ENCODE results near the gene MYL5. TPM values are rescaled to one million over a fixed set of nuclear protein-coding genes. Genes with fewer than 3 reads are reported as not detected.

MYL5 gene
- total and polyA plus RNA-seq, 2 of the 4 experiments (the other 2 are of a cell fraction) = 9.1 to 16.0 TPM

DNA sequence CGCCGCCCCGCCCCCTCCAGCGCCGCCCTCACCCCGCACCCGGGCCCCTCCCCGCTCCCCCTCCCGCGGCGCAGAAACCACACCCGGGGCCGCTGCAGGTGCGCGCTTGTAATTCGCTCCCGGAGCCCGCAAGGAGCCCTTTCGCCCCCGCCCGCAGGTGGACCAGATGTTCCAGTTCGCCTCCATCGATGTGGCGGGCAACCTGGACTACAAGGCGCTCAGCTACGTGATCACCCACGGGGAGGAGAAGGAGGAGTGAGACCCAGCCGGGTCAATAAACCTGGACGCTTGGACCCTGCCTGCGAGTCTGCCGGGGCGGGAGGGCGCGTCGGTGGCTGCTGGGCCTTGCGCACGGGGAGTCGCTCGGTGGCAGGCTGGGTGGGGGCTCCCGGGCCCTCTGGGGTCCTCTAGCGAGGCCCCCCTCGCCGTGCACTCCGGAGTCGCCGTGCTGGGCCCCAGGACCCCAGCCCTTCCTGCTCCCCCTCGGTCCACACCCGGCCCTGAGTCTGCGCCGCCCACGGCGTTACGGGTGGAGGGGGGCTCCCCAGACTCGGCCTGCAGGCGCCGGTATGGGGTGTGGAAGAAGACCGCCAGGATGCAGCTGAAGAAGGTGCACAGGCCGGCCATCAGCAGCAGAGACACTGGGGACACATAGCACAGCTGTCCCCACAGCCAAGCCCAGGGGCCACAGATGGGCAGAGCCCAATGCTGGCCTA, 7.6 kb downstream of the MYL5 start:
- Histone ChIP-seq H2AK5ac (ENCODE audit: low read depth, low read length) (no peak overlapping the region), H2AK9ac (replicated peaks; ENCODE audit: low read depth, low read length, poor library complexity) (no peak overlapping the region), H3K14ac (replicated peaks; ENCODE audit: low read depth, low read length) (no peak overlapping the region), H4K8ac (ENCODE audit: low read depth in 2 of 2, low read length in 2 of 2) (no peak overlapping the region), H3K9me3 (ENCODE audit: control insufficient read depth, insufficient read depth, low read length) (no peaks in the 10 kb centered on the region), H3K27me3 (ENCODE audit: control insufficient read depth, insufficient read depth, low read length) (no peaks in the 10 kb centered on the region), H3K9ac (ENCODE audit: low read depth, low read length) (no peak overlapping the region), H3K4me1 (ENCODE audit: control insufficient read depth, insufficient read depth, low read length) (peaks cover 4% of the 10 kb centered on the region), H3K36me3 (ENCODE audit: control insufficient read depth, insufficient read depth, low read length) (no peaks in the 10 kb centered on the region), H2BK15ac (ENCODE audit: low read depth, low read length) (no peak overlapping the region), H3K4ac (ENCODE audit: low read depth, low read length) (no peak overlapping the region), H4K5ac (ENCODE audit: low read depth, low read length) (no peak overlapping the region), H4K91ac (ENCODE audit: insufficient read depth, low read depth, low read length) (no peak overlapping the region), H3K79me1 (ENCODE audit: low read depth in 1 of 2, low read length in 2 of 2) (no peaks in the 10 kb centered on the region), H2BK120ac (ENCODE audit: low read depth, low read length) (no peak overlapping the region), H3K27ac (ENCODE audit: insufficient read depth, low read length) (no peak overlapping the region), H2AFZ (replicated peaks; ENCODE audit: low read length, poor library complexity) (no peak overlapping the region), H2BK5ac (ENCODE audit: low read depth, low read length, poor library complexity, severe bottlenecking) (no peak overlapping the region), H3K4me2 (ENCODE audit: low read depth, low read length) (no peak overlapping the region), H3K56ac (ENCODE audit: extremely low read depth, insufficient read depth, low read length) (no peak overlapping the region), H2BK20ac (ENCODE audit: low read depth, low read length) (no peak overlapping the region), H4K20me1 (ENCODE audit: insufficient read depth, low read length) (no peaks in the 10 kb centered on the region), H3K4me3 (ENCODE audit: insufficient read depth, low read depth, low read length) (no peak overlapping the region), H3K9me1 (ENCODE audit: insufficient read depth, low read length) (peaks cover under 1% of the 10 kb centered on the region; the same call in 1 of the 2 replicates), H3K23ac (ENCODE audit: low read depth, low read length) (no peak overlapping the region), H3K18ac (ENCODE audit: low read depth, low read length) (no peak overlapping the region)
- dilution Hi-C loops (cut with HindIII; ENCODE audit: low sequenced_read_pairs, unreplicated experiment) = no loop called here
- no TSS peak for BruUV-seq (replicated peaks)
- WGBS, 2 experiments (ENCODE audit: extremely low coverage in 2 of 2, insufficient read length in 1 of 2) = 97% methylated on average over 19 of the region's 58 CpGs; no CpG with 5 or more reads in 1 of the 2 experiments
- ChIA-PET CTCF (no interaction called here), POLR2A (ENCODE audit: unreplicated experiment) (no interaction called here)
- DNase-seq (no peak), ATAC-seq (ENCODE audit: low read depth) (no peak)
- in situ Hi-C loops (cut with MboI; ENCODE audit: low sequenced_read_pairs) = no loop called here
- intact Hi-C loops (cut with micrococcal nuclease) = no loop called here
- TF ChIP-seq RFX5 (IDR thresholded peaks at IDR 0.05; ENCODE audit: low read depth, low read length) (no peak), FOS (IDR thresholded peaks at IDR 0.05; ENCODE audit: low read depth, low read length) (no peak)
- TF ChIP-seq, protein P1, sequence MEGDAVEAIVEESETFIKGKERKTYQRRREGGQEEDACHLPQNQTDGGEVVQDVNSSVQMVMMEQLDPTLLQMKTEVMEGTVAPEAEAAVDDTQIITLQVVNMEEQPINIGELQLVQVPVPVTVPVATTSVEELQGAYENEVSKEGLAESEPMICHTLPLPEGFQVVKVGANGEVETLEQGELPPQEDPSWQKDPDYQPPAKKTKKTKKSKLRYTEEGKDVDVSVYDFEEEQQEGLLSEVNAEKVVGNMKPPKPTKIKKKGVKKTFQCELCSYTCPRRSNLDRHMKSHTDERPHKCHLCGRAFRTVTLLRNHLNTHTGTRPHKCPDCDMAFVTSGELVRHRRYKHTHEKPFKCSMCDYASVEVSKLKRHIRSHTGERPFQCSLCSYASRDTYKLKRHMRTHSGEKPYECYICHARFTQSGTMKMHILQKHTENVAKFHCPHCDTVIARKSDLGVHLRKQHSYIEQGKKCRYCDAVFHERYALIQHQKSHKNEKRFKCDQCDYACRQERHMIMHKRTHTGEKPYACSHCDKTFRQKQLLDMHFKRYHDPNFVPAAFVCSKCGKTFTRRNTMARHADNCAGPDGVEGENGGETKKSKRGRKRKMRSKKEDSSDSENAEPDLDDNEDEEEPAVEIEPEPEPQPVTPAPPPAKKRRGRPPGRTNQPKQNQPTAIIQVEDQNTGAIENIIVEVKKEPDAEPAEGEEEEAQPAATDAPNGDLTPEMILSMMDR (conservative IDR thresholded peaks at IDR 0.05; ENCODE audit: low read depth, low read length) = no peak

Data from IMR-90 (cell line).